Measurements from ENCODE around the gene ARHGEF1. TPM values are rescaled to one million over a fixed set of nuclear protein-coding genes. Genes with fewer than 3 reads are reported as not detected.
"Not testable (repeated sequence)": the region's sequence is repeated elsewhere in the genome, so short reads cannot be mapped to it uniquely, and the experiment has no call there.

The ARHGEF1 gene
- total RNA-seq, 1 donor from 2014 or later = 37.9 TPM

GRCh38 chr19:41860419-41861115 is 22.4 kb upstream of the ARHGEF1 start:
- intact Hi-C loops (cut with DNase I) = loop anchor here (2.0 kb wide), 1 partner anchor 24 kb away; no protein-coding TSS in a partner anchor
- DNase-seq (ENCODE audit: low spot score) = no peak

GRCh38 chr19:41861116-41861768 is 21.7 kb upstream of the ARHGEF1 start:
- no peak for DNase-seq (ENCODE audit: low spot score)
- intact Hi-C loops (cut with DNase I) = loop anchor here (2.0 kb wide), 1 partner anchor 24 kb away; no protein-coding TSS in a partner anchor

- intact Hi-C loops (cut with DNase I) = loop anchor here (2.0 kb wide), 1 partner anchor 23 kb away; no protein-coding TSS in a partner anchor
- no peak for DNase-seq (ENCODE audit: low spot score)
Measured at GRCh38 chr19:41861846-41862245, 21.1 kb upstream of the ARHGEF1 start.

GRCh38 chr19:41862445-41862986 is 20.5 kb upstream of the ARHGEF1 start:
- intact Hi-C loops (cut with DNase I) = no loop called here
- no peak for DNase-seq (ENCODE audit: low spot score)

GRCh38 chr19:41863209-41863931 is 19.6 kb upstream of the ARHGEF1 start:
- no peak for DNase-seq (ENCODE audit: low spot score)
- intact Hi-C loops (cut with DNase I) = no loop called here

GRCh38 chr19:41864374-41864773 is 18.6 kb upstream of the ARHGEF1 start:
- no peak for DNase-seq (ENCODE audit: low spot score)
- intact Hi-C loops (cut with DNase I) = no loop called here

GRCh38 chr19:41866284-41866683 is 16.7 kb upstream of the ARHGEF1 start:
- intact Hi-C loops (cut with DNase I) = no loop called here
- no peak for DNase-seq (ENCODE audit: low spot score)

GRCh38 chr19:41868120-41868988 is 14.6 kb upstream of the ARHGEF1 start:
- DNase-seq (ENCODE audit: low spot score) = no peak
- intact Hi-C loops (cut with DNase I) = no loop called here

GRCh38 chr19:41868989-41869300 is 14.0 kb upstream of the ARHGEF1 start:
- intact Hi-C loops (cut with DNase I) = no loop called here
- DNase-seq (ENCODE audit: low spot score) = no peak

- DNase-seq (ENCODE audit: low spot score) = no peak
- intact Hi-C loops (cut with DNase I) = no loop called here
Measured at GRCh38 chr19:41869374-41869955, 13.5 kb upstream of the ARHGEF1 start.

- intact Hi-C loops (cut with DNase I) = no loop called here
Measured at GRCh38 chr19:41870401-41870873, 12.5 kb upstream of the ARHGEF1 start.

GRCh38 chr19:41871573-41872383 is 11.2 kb upstream of the ARHGEF1 start:
- intact Hi-C loops (cut with DNase I) = loop anchor here (2.0 kb wide), 1 partner anchor 63 kb away; no protein-coding TSS in a partner anchor
- no peak for DNase-seq (ENCODE audit: low spot score)

More at GRCh38 chr19:41870401-41870873, 12.5 kb upstream of the ARHGEF1 start:
- DNase-seq (ENCODE audit: low spot score) = no peak

- no peak for DNase-seq (ENCODE audit: low spot score)
- intact Hi-C loops (cut with DNase I) = loop anchor here (2.0 kb wide), 1 partner anchor 62 kb away; no protein-coding TSS in a partner anchor
Measured at GRCh38 chr19:41872384-41872774, 10.6 kb upstream of the ARHGEF1 start.

GRCh38 chr19:41872775-41873647 is 10.0 kb upstream of the ARHGEF1 start:
- peak; percentile 89 for DNase-seq (ENCODE audit: low spot score)
- intact Hi-C loops (cut with DNase I) = loop anchor here (2.0 kb wide), 1 partner anchor 62 kb away; no protein-coding TSS in a partner anchor

GRCh38 chr19:41875973-41876372 is 7.0 kb upstream of the ARHGEF1 start:
- intact Hi-C loops (cut with DNase I); DNase-seq (ENCODE audit: low spot score): not testable (repeated sequence)

- intact Hi-C loops (cut with DNase I) = no loop called here
- no peak for DNase-seq (ENCODE audit: low spot score)
Measured at GRCh38 chr19:41876847-41877832, 5.8 kb upstream of the ARHGEF1 start, which contains the start of gene CD79A. Gene CD79A (plus strand): TSS chr19:41877279. CDS start chr19:41877305, 26 bp downstream.
